Chondrocyte (in vitro differentiated cells): ENCODE data around the gene NSMF. TPM values are rescaled to one million over a fixed set of nuclear protein-coding genes. Genes with fewer than 3 reads are reported as not detected.
A peak's percentile ranks its signal among the peaks of the same experiment; 100 is the strongest.

Experiments used
- DNase-seq: peaks from one replicate; pipeline ENCODE4 v3.0.0; 2021; ENCODE audit warnings: mixed read lengths, low spot score
- H3K27ac Mint-ChIP-seq: one replicate; pipeline ENCODE4 v1.8.0; 2021; ENCODE audit warnings: mild to moderate bottlenecking, moderate library complexity, mixed read lengths; ENCODE audit not compliant: unreplicated experiment
- H3K27me3 Mint-ChIP-seq: 2 replicates; pipeline ENCODE4 v1.8.0; 2021; ENCODE audit warnings: low read depth, mixed read lengths
- H3K36me3 Mint-ChIP-seq: 2 replicates; pipeline ENCODE4 v1.8.0; 2021; ENCODE audit warnings: low read depth, mixed read lengths
- H3K4me1 Mint-ChIP-seq: 2 replicates; pipeline ENCODE4 v1.8.0; 2021; ENCODE audit warnings: low read depth, mild to moderate bottlenecking, mixed read lengths
- H3K4me3 Mint-ChIP-seq: one replicate; pipeline ENCODE4 v1.8.0; 2021; ENCODE audit warnings: mild to moderate bottlenecking, moderate library complexity, mixed read lengths; ENCODE audit not compliant: unreplicated experiment
- H3K9me3 Mint-ChIP-seq: 2 replicates; pipeline ENCODE4 v1.8.0; 2021; ENCODE audit warnings: low read depth, mixed read lengths
- total RNA-seq: library from RNA; stranded (reverse); gene quantifications from 3 replicates; pipeline ENCODE4 v1.2.1, GENCODE V29; 2021
- TF ChIP-seq, protein P1 (sequence below): fragments of 200-600 bp; sonication (generic); IDR thresholded peaks from 2 replicates; pipeline ENCODE4 v1.5.0; 2021; ENCODE audit warnings: antibody characterized with exemption, mild to moderate bottlenecking, moderate library complexity

NSMF gene
- total RNA-seq, 1 donor from 2014 or later, result 86.1 TPM

DNA sequence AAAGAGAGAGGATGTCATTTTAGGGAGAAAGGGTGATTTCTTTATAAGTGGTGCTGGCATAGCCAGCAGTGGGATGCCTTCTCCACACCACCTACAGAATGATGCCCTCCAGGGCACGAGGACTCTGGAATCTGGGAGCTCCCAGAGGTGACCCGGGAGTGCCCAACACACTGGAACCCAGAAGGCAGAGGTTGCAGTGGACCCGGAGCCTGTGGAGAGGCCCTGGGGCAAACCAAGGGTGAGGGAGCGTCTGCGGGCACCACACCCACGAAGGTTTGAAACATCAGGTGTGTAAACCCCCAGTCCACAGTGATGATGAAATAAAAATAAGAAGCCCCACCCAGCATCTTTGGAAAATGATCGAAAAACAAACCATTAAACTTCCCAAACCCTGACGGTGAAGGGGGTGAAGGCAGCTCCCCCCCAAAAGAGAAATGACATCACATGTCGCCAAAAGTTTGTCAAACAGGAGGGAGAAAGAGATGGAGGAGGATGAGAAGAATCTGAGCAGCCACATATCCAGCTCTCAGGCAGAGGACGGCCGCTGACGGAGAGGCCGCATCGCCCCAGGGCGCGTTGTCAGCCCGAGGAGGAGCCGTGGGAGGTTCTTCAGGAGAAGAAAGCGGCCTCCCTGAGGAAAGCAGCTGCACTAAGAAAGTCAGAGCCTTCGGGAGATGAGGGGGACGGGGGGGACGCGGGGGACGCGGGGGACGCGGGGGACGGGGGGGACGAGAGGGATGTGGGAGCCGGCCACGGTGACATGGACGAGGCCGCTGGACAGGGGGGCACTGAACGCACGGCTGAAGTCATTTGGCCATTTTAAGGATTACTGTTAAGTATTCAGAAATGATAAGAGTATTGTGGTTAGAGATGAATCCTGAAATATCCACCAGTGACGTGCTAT lies 43.1 kb upstream of the NSMF start:
- Mint-ChIP-seq H3K4me3 (peak overlapping the region; percentile 9), H3K27me3 (no peaks in the 10 kb centered on the region), H3K27ac (peak overlapping the region; percentile 90), H3K36me3 (no peaks in the 10 kb centered on the region), H3K4me1 (peaks cover 6% of the 10 kb centered on the region), H3K9me3 (no peaks in the 10 kb centered on the region)
- peak; percentile 61 for DNase-seq
- TF ChIP-seq, protein P1, sequence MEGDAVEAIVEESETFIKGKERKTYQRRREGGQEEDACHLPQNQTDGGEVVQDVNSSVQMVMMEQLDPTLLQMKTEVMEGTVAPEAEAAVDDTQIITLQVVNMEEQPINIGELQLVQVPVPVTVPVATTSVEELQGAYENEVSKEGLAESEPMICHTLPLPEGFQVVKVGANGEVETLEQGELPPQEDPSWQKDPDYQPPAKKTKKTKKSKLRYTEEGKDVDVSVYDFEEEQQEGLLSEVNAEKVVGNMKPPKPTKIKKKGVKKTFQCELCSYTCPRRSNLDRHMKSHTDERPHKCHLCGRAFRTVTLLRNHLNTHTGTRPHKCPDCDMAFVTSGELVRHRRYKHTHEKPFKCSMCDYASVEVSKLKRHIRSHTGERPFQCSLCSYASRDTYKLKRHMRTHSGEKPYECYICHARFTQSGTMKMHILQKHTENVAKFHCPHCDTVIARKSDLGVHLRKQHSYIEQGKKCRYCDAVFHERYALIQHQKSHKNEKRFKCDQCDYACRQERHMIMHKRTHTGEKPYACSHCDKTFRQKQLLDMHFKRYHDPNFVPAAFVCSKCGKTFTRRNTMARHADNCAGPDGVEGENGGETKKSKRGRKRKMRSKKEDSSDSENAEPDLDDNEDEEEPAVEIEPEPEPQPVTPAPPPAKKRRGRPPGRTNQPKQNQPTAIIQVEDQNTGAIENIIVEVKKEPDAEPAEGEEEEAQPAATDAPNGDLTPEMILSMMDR, result no peak

DNA sequence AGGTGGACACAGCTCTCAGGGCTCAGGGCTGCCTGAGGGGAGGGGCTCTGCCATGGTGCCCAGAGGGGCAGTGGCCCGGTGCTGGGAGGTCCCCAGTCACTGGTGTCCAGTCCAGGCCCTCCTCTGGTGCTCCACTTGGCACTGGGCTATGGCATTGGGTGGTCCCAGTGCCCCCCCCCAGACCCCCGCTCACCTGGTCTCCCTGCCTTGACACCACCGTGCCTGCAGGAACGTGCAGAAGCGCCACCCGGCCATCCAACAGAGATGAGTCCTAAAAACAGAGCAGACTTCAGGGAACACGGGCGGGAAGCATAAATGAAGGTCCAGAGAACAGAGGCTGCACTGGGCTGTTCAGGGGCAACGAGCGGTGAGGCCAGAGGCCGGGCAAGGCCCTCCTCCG lies 42.3 kb upstream of the NSMF start:
- Mint-ChIP-seq H3K4me3 (no peak overlapping the region), H3K9me3 (no peaks in the 10 kb centered on the region), H3K4me1 (peaks cover 6% of the 10 kb centered on the region), H3K36me3 (no peaks in the 10 kb centered on the region), H3K27ac (peak overlapping the region; percentile 65), H3K27me3 (no peaks in the 10 kb centered on the region)
- DNase-seq, result peak; percentile 74
- TF ChIP-seq, protein P1, result no peak

DNA sequence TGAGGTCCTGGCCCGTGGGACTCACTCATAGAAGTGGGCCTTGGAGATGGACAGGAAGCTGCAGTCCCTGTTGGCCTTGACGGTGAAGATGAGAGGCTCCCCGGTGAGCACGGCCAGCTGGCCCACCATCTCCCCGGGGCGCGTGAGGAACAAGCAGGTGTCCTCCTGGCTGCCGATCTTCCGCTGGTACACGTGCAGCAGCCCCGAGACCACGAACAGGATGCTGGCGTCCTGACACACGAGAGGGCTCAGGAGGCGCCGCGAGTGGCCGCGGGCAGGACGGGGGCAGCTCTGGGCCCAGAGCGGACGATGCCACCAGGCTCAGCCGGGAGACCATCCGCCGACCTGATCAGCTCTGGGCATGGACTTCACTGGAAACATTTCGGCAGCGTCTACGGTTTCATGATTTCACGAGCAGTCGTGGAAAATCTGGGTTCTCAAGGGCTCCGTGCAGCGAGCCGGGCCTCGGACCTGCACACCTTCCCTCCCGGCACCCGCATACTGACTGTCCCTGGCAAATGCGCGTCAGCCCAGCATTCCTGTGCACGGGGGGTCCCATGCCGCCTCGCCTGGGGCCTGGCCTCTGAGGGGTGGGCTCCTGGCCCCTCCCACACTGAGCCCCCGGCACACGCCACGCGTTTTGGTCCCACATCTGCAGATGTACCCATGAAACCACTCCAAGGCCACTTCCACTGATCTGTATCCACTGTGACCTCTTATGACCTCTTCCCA lies 41.7 kb upstream of the NSMF start:
- peaks cover 6% of the 10 kb centered on the region for H3K4me1 Mint-ChIP-seq
- H3K4me3 Mint-ChIP-seq, result no peak overlapping the region
- H3K9me3 Mint-ChIP-seq, result no peaks in the 10 kb centered on the region
- no peak for DNase-seq
- no peaks in the 10 kb centered on the region for H3K27me3 Mint-ChIP-seq
- H3K27ac Mint-ChIP-seq, result no peak overlapping the region
- H3K36me3 Mint-ChIP-seq, result no peaks in the 10 kb centered on the region
- TF ChIP-seq, protein P1, result no peak

DNA sequence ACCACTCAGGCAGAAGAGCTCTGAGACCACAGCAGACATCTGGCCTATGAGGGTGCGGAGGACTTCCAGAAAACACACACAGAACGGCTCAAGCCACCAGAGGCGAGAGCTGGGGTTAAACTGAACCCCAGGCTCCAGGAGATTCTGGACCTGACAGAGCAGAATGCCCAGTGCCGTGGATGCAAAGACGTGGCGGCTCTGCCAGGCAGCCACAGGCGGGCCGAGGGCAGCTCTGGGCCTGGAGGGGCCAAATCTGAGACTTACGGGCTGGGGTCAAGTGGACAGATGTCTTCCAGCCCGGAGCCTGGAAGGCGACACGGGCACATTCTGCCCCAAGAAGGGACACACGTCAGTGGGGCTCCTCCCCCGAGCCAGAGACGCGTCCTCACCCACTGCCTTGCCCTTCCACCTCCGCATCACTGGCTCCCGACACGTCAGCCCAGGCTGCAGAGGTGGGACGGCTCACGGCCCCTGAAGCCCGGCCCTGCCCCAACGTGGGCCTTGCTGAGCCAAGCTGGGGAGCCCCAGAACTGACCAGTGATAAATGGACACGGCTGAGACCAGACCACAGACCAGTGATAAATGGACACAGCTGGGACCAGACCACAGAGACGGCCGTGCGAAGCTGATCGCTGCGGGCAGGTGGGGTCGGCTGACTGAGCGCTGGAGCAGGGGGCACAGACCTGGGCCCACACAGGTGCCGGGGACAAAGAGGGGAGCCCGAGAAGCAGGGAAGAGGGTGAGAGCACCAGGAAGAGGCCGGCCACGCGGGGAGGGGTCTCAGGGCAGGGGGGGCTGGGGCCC lies 40.9 kb upstream of the NSMF start:
- H3K27me3 Mint-ChIP-seq, result no peaks in the 10 kb centered on the region
- TF ChIP-seq, protein P1, result no peak
- H3K9me3 Mint-ChIP-seq, result no peaks in the 10 kb centered on the region
- peaks cover 6% of the 10 kb centered on the region for H3K4me1 Mint-ChIP-seq
- H3K27ac Mint-ChIP-seq, result no peak overlapping the region
- H3K36me3 Mint-ChIP-seq, result no peaks in the 10 kb centered on the region
- H3K4me3 Mint-ChIP-seq, result no peak overlapping the region
- peak; percentile 86 for DNase-seq

DNA sequence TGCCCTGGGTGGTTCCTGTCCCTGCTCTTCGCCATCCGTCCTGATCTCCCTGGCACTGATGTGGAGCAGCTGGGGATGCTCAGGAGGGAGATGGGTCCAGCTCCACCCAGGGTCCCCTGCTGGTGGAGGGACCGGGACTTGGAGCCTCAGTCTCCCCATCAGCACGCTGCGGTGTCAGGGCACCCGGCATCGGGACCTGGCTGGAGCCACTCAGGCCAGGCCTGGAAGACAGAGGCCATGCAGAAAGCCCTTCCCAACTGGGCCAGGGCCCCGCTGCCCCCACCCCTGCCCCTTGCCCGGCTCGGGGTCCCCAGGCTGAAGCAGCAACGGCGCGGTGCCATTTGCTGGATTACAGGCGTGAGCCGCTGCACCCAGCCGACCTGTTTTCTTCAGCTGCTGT lies 40.3 kb upstream of the NSMF start:
- H3K4me1 Mint-ChIP-seq, result peaks cover 6% of the 10 kb centered on the region
- H3K27me3 Mint-ChIP-seq, result no peaks in the 10 kb centered on the region

More for the DNA sequence above, 40.3 kb upstream of the NSMF start:
- no peak for DNase-seq
- H3K27ac Mint-ChIP-seq, result no peak overlapping the region
- no peak overlapping the region for H3K4me3 Mint-ChIP-seq
- TF ChIP-seq, protein P1, result no peak
- no peaks in the 10 kb centered on the region for H3K36me3 Mint-ChIP-seq
- no peaks in the 10 kb centered on the region for H3K9me3 Mint-ChIP-seq
